IPS-20b (cell line): ENCODE results near the gene LAMA2.

Source experiments
- H3K27ac ChIP-seq: one replicate; pipeline ENCODE4 v1.5.1; 2013; ENCODE audit warnings: low read length
- H3K27me3 ChIP-seq: 2 replicates; pipeline ENCODE4 v1.6.1; 2013; ENCODE audit warnings: mild to moderate bottlenecking, low read length, inconsistent platforms; ENCODE audit not compliant: insufficient read depth
- H3K36me3 ChIP-seq: 2 replicates; pipeline ENCODE4 v1.6.1; 2013; ENCODE audit warnings: low read depth, mild to moderate bottlenecking, inconsistent platforms, low read length, moderate library complexity; ENCODE audit not compliant: insufficient read depth
- H3K4me1 ChIP-seq: 2 replicates; pipeline ENCODE4 v1.6.1; 2013; ENCODE audit warnings: mild to moderate bottlenecking, control low read depth, inconsistent platforms, low read length, moderate library complexity; ENCODE audit not compliant: insufficient read depth
- H3K4me3 ChIP-seq: 2 replicates; pipeline ENCODE4 v1.5.1; 2013; ENCODE audit warnings: mild to moderate bottlenecking, low read length, inconsistent platforms
- H3K9ac ChIP-seq: 2 replicates; pipeline ENCODE4 v1.6.1; 2013; ENCODE audit warnings: low read depth, mild to moderate bottlenecking, inconsistent platforms, low read length, moderate library complexity
- H3K9me3 ChIP-seq: 2 replicates; pipeline ENCODE4 v1.6.1; 2013; ENCODE audit warnings: mild to moderate bottlenecking, low read depth, low read length, inconsistent platforms; ENCODE audit not compliant: insufficient read depth

Gene LAMA2

GRCh38 chr6:129342796-129343195 is 459.9 kb downstream of the LAMA2 start:
- Histone ChIP-seq H3K9ac (no peak overlapping the region), H3K27ac (no peak overlapping the region), H3K9me3 (no peaks in the 10 kb centered on the region), H3K36me3 (no peaks in the 10 kb centered on the region), H3K4me1 (peaks cover 11% of the 10 kb centered on the region; the same call in 1 of the 2 replicates), H3K4me3 (no peak overlapping the region), H3K27me3 (no peaks in the 10 kb centered on the region)

- Histone ChIP-seq H3K36me3 (no peaks in the 10 kb centered on the region), H3K4me1 (peaks cover under 1% of the 10 kb centered on the region; the same call in 1 of the 2 replicates), H3K9ac (no peak overlapping the region), H3K27me3 (no peaks in the 10 kb centered on the region), H3K4me3 (no peak overlapping the region), H3K9me3 (no peaks in the 10 kb centered on the region), H3K27ac (no peak overlapping the region)
Measured at GRCh38 chr6:129344379-129344778, 461.4 kb downstream of the LAMA2 start.

- Histone ChIP-seq H3K9ac (no peak overlapping the region), H3K4me1 (no peaks in the 10 kb centered on the region), H3K36me3 (no peaks in the 10 kb centered on the region), H3K9me3 (no peaks in the 10 kb centered on the region), H3K27ac (no peak overlapping the region), H3K27me3 (no peaks in the 10 kb centered on the region), H3K4me3 (no peak overlapping the region)
Measured at GRCh38 chr6:129345890-129346289, 463.0 kb downstream of the LAMA2 start.

GRCh38 chr6:129346964-129347363 is 464.0 kb downstream of the LAMA2 start:
- H3K36me3 ChIP-seq: no peaks in the 10 kb centered on the region
- no peaks in the 10 kb centered on the region for H3K9me3 ChIP-seq
- no peak overlapping the region for H3K9ac ChIP-seq
- no peak overlapping the region for H3K4me3 ChIP-seq
- no peaks in the 10 kb centered on the region for H3K4me1 ChIP-seq
- H3K27ac ChIP-seq: no peak overlapping the region
- no peaks in the 10 kb centered on the region for H3K27me3 ChIP-seq

- no peaks in the 10 kb centered on the region for H3K27me3 ChIP-seq
- H3K9ac ChIP-seq: no peak overlapping the region
- no peaks in the 10 kb centered on the region for H3K36me3 ChIP-seq
- no peak overlapping the region for H3K27ac ChIP-seq
- H3K9me3 ChIP-seq: no peaks in the 10 kb centered on the region
- 0 out of 2 replicates have a peak, but pooled peaks cover under 1% of the 10 kb centered on the region for H3K4me1 ChIP-seq
- no peak overlapping the region for H3K4me3 ChIP-seq
Measured at GRCh38 chr6:129350278-129350677, 467.3 kb downstream of the LAMA2 start.

- H3K27me3 ChIP-seq: no peaks in the 10 kb centered on the region
- H3K4me3 ChIP-seq: no peak overlapping the region
- H3K9ac ChIP-seq: no peak overlapping the region
- H3K9me3 ChIP-seq: no peaks in the 10 kb centered on the region
- no peak overlapping the region for H3K27ac ChIP-seq
- H3K4me1 ChIP-seq: peaks cover 8% of the 10 kb centered on the region; the same call in 1 of the 2 replicates
- H3K36me3 ChIP-seq: no peaks in the 10 kb centered on the region
Measured at GRCh38 chr6:129351807-129352206, 468.9 kb downstream of the LAMA2 start.

GRCh38 chr6:129353067-129353466 is 470.1 kb downstream of the LAMA2 start:
- H3K36me3 ChIP-seq: no peaks in the 10 kb centered on the region
- H3K27me3 ChIP-seq: no peaks in the 10 kb centered on the region
- H3K27ac ChIP-seq: no peak overlapping the region
- no peaks in the 10 kb centered on the region for H3K9me3 ChIP-seq
- H3K9ac ChIP-seq: no peak overlapping the region
- peaks cover 8% of the 10 kb centered on the region; the same call in 1 of the 2 replicates for H3K4me1 ChIP-seq
- H3K4me3 ChIP-seq: no peak overlapping the region

GRCh38 chr6:129356129-129356528 is 473.2 kb downstream of the LAMA2 start:
- H3K4me1 ChIP-seq: peaks cover 8% of the 10 kb centered on the region; the same call in 1 of the 2 replicates
- H3K4me3 ChIP-seq: no peak overlapping the region
- no peak overlapping the region for H3K27ac ChIP-seq
- no peaks in the 10 kb centered on the region for H3K36me3 ChIP-seq
- H3K9ac ChIP-seq: no peak overlapping the region
- no peaks in the 10 kb centered on the region for H3K9me3 ChIP-seq
- no peaks in the 10 kb centered on the region for H3K27me3 ChIP-seq

GRCh38 chr6:129359811-129360681 is 477.1 kb downstream of the LAMA2 start:
- Histone ChIP-seq H3K36me3 (no peaks in the 10 kb centered on the region), H3K4me3 (no peak overlapping the region), H3K9me3 (no peaks in the 10 kb centered on the region), H3K4me1 (peaks cover 8% of the 10 kb centered on the region; the same call in 1 of the 2 replicates), H3K9ac (no peak overlapping the region), H3K27me3 (no peaks in the 10 kb centered on the region), H3K27ac (no peak overlapping the region)

- Histone ChIP-seq H3K9ac (no peak overlapping the region), H3K9me3 (no peaks in the 10 kb centered on the region), H3K27me3 (no peaks in the 10 kb centered on the region), H3K36me3 (no peaks in the 10 kb centered on the region), H3K27ac (no peak overlapping the region), H3K4me1 (peaks cover 4% of the 10 kb centered on the region; the same call in 1 of the 2 replicates), H3K4me3 (no peak overlapping the region)
Measured at GRCh38 chr6:129360682-129360955, 477.7 kb downstream of the LAMA2 start.

- Histone ChIP-seq H3K4me3 (no peak overlapping the region), H3K27me3 (no peaks in the 10 kb centered on the region), H3K27ac (no peak overlapping the region), H3K9ac (no peak overlapping the region), H3K4me1 (no peaks in the 10 kb centered on the region), H3K36me3 (no peaks in the 10 kb centered on the region), H3K9me3 (no peaks in the 10 kb centered on the region)
Measured at GRCh38 chr6:129364037-129364436, 481.1 kb downstream of the LAMA2 start.

- H3K9me3 ChIP-seq: no peaks in the 10 kb centered on the region
- H3K4me1 ChIP-seq: no peaks in the 10 kb centered on the region
- no peak overlapping the region for H3K4me3 ChIP-seq
- H3K27ac ChIP-seq: no peak overlapping the region
- no peaks in the 10 kb centered on the region for H3K27me3 ChIP-seq
- H3K9ac ChIP-seq: no peak overlapping the region
- no peaks in the 10 kb centered on the region for H3K36me3 ChIP-seq
Measured at GRCh38 chr6:129364767-129365166, 481.8 kb downstream of the LAMA2 start.
